Effector memory CD4-positive, alpha-beta T cell (primary cell): Measurements from ENCODE around the gene LRIG3.

Source experiments
- DNase-seq, 3 donors: peaks; one replicate each; pipeline ENCODE4 v3.0.0-alpha.2; 2020
- H3K27ac ChIP-seq: 2 replicates; pipeline ENCODE4 v1.7.0; 2013; ENCODE audit warnings: mild to moderate bottlenecking, low read length, moderate library complexity; ENCODE audit not compliant: insufficient read depth, poor library complexity, severe bottlenecking
- H3K27me3 ChIP-seq: replicated peaks from 2 replicates; pipeline ENCODE4 v1.7.0; 2013; ENCODE audit warnings: mild to moderate bottlenecking, low read length; ENCODE audit not compliant: insufficient read depth, control insufficient read depth, poor library complexity, severe bottlenecking
- H3K36me3 ChIP-seq: 2 replicates; pipeline ENCODE4 v1.7.0; 2013; ENCODE audit warnings: mild to moderate bottlenecking, low read length, moderate library complexity; ENCODE audit not compliant: control insufficient read depth, insufficient read depth
- H3K4me1 ChIP-seq: 2 replicates; pipeline ENCODE4 v1.7.0; 2013; ENCODE audit warnings: low read length, mild to moderate bottlenecking; ENCODE audit not compliant: control insufficient read depth, insufficient read depth, poor library complexity, severe bottlenecking
- H3K4me3 ChIP-seq: 2 replicates; pipeline ENCODE4 v1.7.0; 2013; ENCODE audit warnings: low read length, low read depth, mild to moderate bottlenecking; ENCODE audit not compliant: insufficient read depth, poor library complexity, severe bottlenecking
- H3K9me3 ChIP-seq: 2 replicates; pipeline ENCODE4 v1.7.0; 2013; ENCODE audit warnings: mild to moderate bottlenecking, low read length, moderate library complexity; ENCODE audit not compliant: control insufficient read depth

The LRIG3 gene

GRCh38 chr12:58841058-58841798, 79.1 kb downstream of the LRIG3 start:
- Histone ChIP-seq H3K27me3 (no peaks in the 10 kb centered on the region), H3K9me3 (no peaks in the 10 kb centered on the region), H3K4me3 (no peak overlapping the region), H3K36me3 (no peaks in the 10 kb centered on the region), H3K27ac (no peak overlapping the region), H3K4me1 (no peaks in the 10 kb centered on the region)
- no peak for DNase-seq

- no peak for DNase-seq
- Histone ChIP-seq H3K36me3 (no peaks in the 10 kb centered on the region), H3K9me3 (no peaks in the 10 kb centered on the region), H3K27ac (no peak overlapping the region), H3K4me3 (no peak overlapping the region), H3K4me1 (no peaks in the 10 kb centered on the region), H3K27me3 (no peaks in the 10 kb centered on the region)
These were observed 86.5 kb downstream of the LRIG3 start for GRCh38 chr12:58833853-58834252.

GRCh38 chr12:58832920-58833319, 87.4 kb downstream of the LRIG3 start:
- no peak overlapping the region for H3K4me3 ChIP-seq
- DNase-seq: no peak
- no peaks in the 10 kb centered on the region for H3K4me1 ChIP-seq
- no peaks in the 10 kb centered on the region for H3K36me3 ChIP-seq
- H3K27ac ChIP-seq: no peak overlapping the region
- H3K9me3 ChIP-seq: no peaks in the 10 kb centered on the region
- H3K27me3 ChIP-seq: no peaks in the 10 kb centered on the region
